ENCODE measurements around the gene DNAJC27.

GRCh38 chr2:24957976-24958375, 13.8 kb downstream of the DNAJC27 start:
- TF ChIP-seq POLR2A (IDR thresholded peaks at IDR 0.05) (no peak), CTCF (IDR thresholded peaks at IDR 0.05) (no peak), EP300 (IDR thresholded peaks at IDR 0.05) (no peak)

All from upper lobe of left lung (tissue), 4 donors.